DND-41 (cell line): ENCODE results near the gene RBBP7.

Experiments
- ATAC-seq: fragments of 200-7000 bp; cut with Tn5 transposase; 3 replicates; pipeline ENCODE4 v1.9.1; 2021; ENCODE audit warnings: low read depth; ENCODE audit not compliant: insufficient read depth
- DNase-seq: peaks from one replicate; pipeline ENCODE4 v3.0.0-alpha.2; 2020
- H2AFZ ChIP-seq: 2 replicates; pipeline ENCODE4 v1.6.0; 2012; ENCODE audit warnings: low read depth, low read length
- H3K27ac ChIP-seq: 2 replicates; pipeline ENCODE4 v1.5.1; 2012; ENCODE audit warnings: low read length, inconsistent platforms
- H3K27me3 ChIP-seq: fragments of 200-600 bp; sonication (generic); 2 replicates; pipeline ENCODE4 v1.6.0; 2012; ENCODE audit warnings: low read length, mild to moderate bottlenecking, inconsistent platforms; ENCODE audit not compliant: insufficient read depth, poor library complexity
- H3K36me3 ChIP-seq: 2 replicates; pipeline ENCODE4 v1.5.1; 2012; ENCODE audit warnings: low read length, inconsistent platforms; ENCODE audit not compliant: insufficient read depth
- H3K4me1 ChIP-seq: 2 replicates; pipeline ENCODE4 v1.5.1; 2012; ENCODE audit warnings: mild to moderate bottlenecking, low read length; ENCODE audit not compliant: insufficient read depth
- H3K4me2 ChIP-seq: 2 replicates; pipeline ENCODE4 v1.6.0; 2012; ENCODE audit warnings: mild to moderate bottlenecking, moderate library complexity, low read length, inconsistent platforms; ENCODE audit not compliant: insufficient read depth
- H3K4me3 ChIP-seq, 2 experiments: fragments of 200-600 bp in 1 of 2; shearing (Covaris generic) in 1 of 2; 2 replicates each; pipeline ENCODE4 v1.5.1; 2012 to 2016; ENCODE audit warnings: inconsistent platforms in 2 of 2, low read length in 2 of 2, mild to moderate bottlenecking in 2 of 2, low read depth in 1 of 2, moderate library complexity in 1 of 2
- H3K79me2 ChIP-seq: 2 replicates; pipeline ENCODE4 v1.6.0; 2012; ENCODE audit warnings: low read length, inconsistent platforms; ENCODE audit not compliant: insufficient read depth
- H3K9ac ChIP-seq: 2 replicates; pipeline ENCODE4 v1.6.0; 2012; ENCODE audit warnings: low read depth, mild to moderate bottlenecking, inconsistent platforms, low read length, moderate library complexity
- H3K9me3 ChIP-seq: 2 replicates; pipeline ENCODE4 v1.5.1; 2012; ENCODE audit warnings: low read length, moderate library complexity, mild to moderate bottlenecking, inconsistent platforms; ENCODE audit not compliant: insufficient read depth, severe bottlenecking
- H4K20me1 ChIP-seq: 2 replicates; pipeline ENCODE4 v1.6.0; 2012; ENCODE audit warnings: low read length; ENCODE audit not compliant: insufficient read depth
- CTCF ChIP-seq: IDR thresholded peaks from 2 replicates; pipeline ENCODE4 v1.5.1; 2012; ENCODE audit warnings: borderline replicate concordance, low read length, moderate library complexity, mild to moderate bottlenecking; ENCODE audit not compliant: poor library complexity, severe bottlenecking; ENCODE audit errors: extremely low read depth
- EZH2 ChIP-seq: IDR thresholded peaks from 3 replicates; pipeline ENCODE4 v1.6.1; 2012; ENCODE audit warnings: borderline replicate concordance, low read depth, mild to moderate bottlenecking, moderate library complexity, low read length, inconsistent platforms; ENCODE audit not compliant: severe bottlenecking

The RBBP7 gene

GRCh38 chrX:16882169-16882568 is 12.0 kb upstream of the RBBP7 start:
- no peak overlapping the region for H3K27ac ChIP-seq
- peak overlapping the region; percentile 53 for H3K9ac ChIP-seq
- no peaks in the 10 kb centered on the region for H3K9me3 ChIP-seq

GRCh38 chrX:16876696-16877095 is 6.5 kb upstream of the RBBP7 start:
- ATAC-seq, result no peak
- no peaks in the 10 kb centered on the region for H4K20me1 ChIP-seq
- H3K4me3 ChIP-seq, result no peak overlapping the region

More at GRCh38 chrX:16882169-16882568, 12.0 kb upstream of the RBBP7 start:
- TF ChIP-seq EZH2 (no peak), CTCF (no peak)
- ATAC-seq (peak; percentile 50), DNase-seq (peak; percentile 28)
- Histone ChIP-seq H3K4me2 (peak overlapping the region; percentile 74), H3K4me3 (peak overlapping the region; percentile 9 to 56; a peak in 3 of 4 replicates), H2AFZ (peak overlapping the region; percentile 82), H3K27me3 (no peaks in the 10 kb centered on the region), H3K36me3 (no peaks in the 10 kb centered on the region), H4K20me1 (no peaks in the 10 kb centered on the region), H3K4me1 (peaks cover 20% of the 10 kb centered on the region), H3K79me2 (no peaks in the 10 kb centered on the region)

GRCh38 chrX:16874458-16875095 is 4.4 kb upstream of the RBBP7 start:
- H3K4me1 ChIP-seq, result peaks cover 10% of the 10 kb centered on the region
- no peaks in the 10 kb centered on the region for H3K9me3 ChIP-seq
- no peak overlapping the region for H2AFZ ChIP-seq
- ATAC-seq (no peak), DNase-seq (no peak)
- peaks cover under 1% of the 10 kb centered on the region; the same call in 1 of the 2 replicates for H4K20me1 ChIP-seq
- no peak overlapping the region for H3K27ac ChIP-seq
- no peak for TF ChIP-seq CTCF
- TF ChIP-seq EZH2, result no peak
- H3K4me3 ChIP-seq, result no peak overlapping the region
- no peak overlapping the region for H3K4me2 ChIP-seq
- H3K36me3 ChIP-seq, result no peaks in the 10 kb centered on the region
- H3K9ac ChIP-seq, result no peak overlapping the region
- peaks cover under 1% of the 10 kb centered on the region; the same call in 1 of the 2 replicates for H3K79me2 ChIP-seq
- no peaks in the 10 kb centered on the region for H3K27me3 ChIP-seq

More at GRCh38 chrX:16876696-16877095, 6.5 kb upstream of the RBBP7 start:
- no peaks in the 10 kb centered on the region for H3K27me3 ChIP-seq
- H3K4me1 ChIP-seq, result peaks cover 2% of the 10 kb centered on the region
- H3K79me2 ChIP-seq, result no peaks in the 10 kb centered on the region
- TF ChIP-seq EZH2 (no peak), CTCF (no peak)
- no peak overlapping the region for H2AFZ ChIP-seq
- no peak overlapping the region for H3K27ac ChIP-seq
- H3K4me2 ChIP-seq, result no peak overlapping the region
- DNase-seq, result no peak
- H3K9ac ChIP-seq, result no peak overlapping the region
- H3K9me3 ChIP-seq, result no peaks in the 10 kb centered on the region
- no peaks in the 10 kb centered on the region for H3K36me3 ChIP-seq

- Histone ChIP-seq H3K79me2 (peaks cover 15% of the 10 kb centered on the region), H4K20me1 (peaks cover 15% of the 10 kb centered on the region), H3K27ac (no peak overlapping the region), H3K9me3 (no peaks in the 10 kb centered on the region), H3K36me3 (peaks cover 13% of the 10 kb centered on the region), H2AFZ (no peak overlapping the region), H3K27me3 (no peaks in the 10 kb centered on the region), H3K9ac (no peak overlapping the region), H3K4me3 (no peak overlapping the region), H3K4me1 (peaks cover 21% of the 10 kb centered on the region), H3K4me2 (no peak overlapping the region)
- ATAC-seq, result no peak
- no peak for DNase-seq
- TF ChIP-seq CTCF (no peak), EZH2 (no peak)
Observed at GRCh38 chrX:16873106-16873505, 2.9 kb upstream of the RBBP7 start.
